NCI-H146 treated with DMSO at 0.1 percent for 48 hours (cell line): ENCODE measurements around the gene YWHAG.

ENCODE experiments used
- DNase-seq: peaks from one replicate; lab custom pipeline; 2025; ENCODE audit not compliant: unreplicated experiment; lab: John Stamatoyannopoulos, UW

YWHAG gene

DNA sequence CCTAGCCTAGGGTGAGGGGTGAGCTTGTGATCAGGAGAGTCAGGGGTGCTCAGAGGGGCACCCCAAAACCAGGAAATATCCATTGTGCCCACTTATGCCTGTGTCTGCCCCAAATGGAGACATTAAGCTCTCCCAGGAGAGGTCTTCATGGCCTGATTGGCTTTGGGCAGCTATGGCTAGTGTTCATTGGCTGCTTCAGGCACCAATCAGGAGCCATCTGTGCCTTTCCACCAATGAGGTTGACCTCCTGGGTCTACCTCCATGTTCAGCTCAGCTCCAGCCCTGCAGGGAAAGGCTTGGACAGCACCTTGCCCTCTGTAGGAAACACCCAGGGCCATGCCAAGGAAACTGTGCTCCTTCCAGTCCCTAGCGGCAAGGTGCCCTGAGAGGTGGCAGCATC, 80.3 kb downstream of the YWHAG start:
- no peak for DNase-seq
